Glutamatergic neuron (in vitro differentiated cells): ENCODE results near the gene PRKG1. TPM values are rescaled to one million over a fixed set of nuclear protein-coding genes. Genes with fewer than 3 reads are reported as not detected.

Experiments
- DNase-seq: peaks from one replicate; pipeline ENCODE4 v3.0.0; 2022
- H3K27ac Mint-ChIP-seq: one replicate; pipeline ENCODE4 v1.8.0; 2020; ENCODE audit warnings: mild to moderate bottlenecking, mixed read lengths, inconsistent platforms; ENCODE audit not compliant: unreplicated experiment
- H3K27me3 Mint-ChIP-seq: one replicate; pipeline ENCODE4 v1.8.0; 2020; ENCODE audit warnings: mild to moderate bottlenecking, moderate library complexity, mixed read lengths, inconsistent platforms; ENCODE audit not compliant: unreplicated experiment
- H3K36me3 Mint-ChIP-seq: one replicate; pipeline ENCODE4 v1.8.0; 2020; ENCODE audit warnings: mild to moderate bottlenecking, mixed read lengths, inconsistent platforms; ENCODE audit not compliant: unreplicated experiment
- H3K4me1 Mint-ChIP-seq: one replicate; pipeline ENCODE4 v1.8.0; 2020; ENCODE audit warnings: mild to moderate bottlenecking, low read depth, mixed read lengths, inconsistent platforms; ENCODE audit not compliant: unreplicated experiment
- H3K4me3 Mint-ChIP-seq: one replicate; pipeline ENCODE4 v1.8.0; 2020; ENCODE audit warnings: mild to moderate bottlenecking, mixed read lengths, inconsistent platforms; ENCODE audit not compliant: unreplicated experiment
- H3K9me3 Mint-ChIP-seq: one replicate; pipeline ENCODE4 v1.8.0; 2020; ENCODE audit warnings: mild to moderate bottlenecking, moderate library complexity, mixed read lengths, inconsistent platforms; ENCODE audit not compliant: unreplicated experiment
- CTCF ChIP-seq: fragments of 200-600 bp; sonication (generic); IDR thresholded peaks from one replicate; pipeline ENCODE4 v1.5.0; 2021; ENCODE audit not compliant: partially characterized antibody, unreplicated experiment
- total RNA-seq: library from RNA; stranded (reverse); fragmentation: NEBNext Ultra II Directional; extraction: Animal tissue kit (Norgen Biotek cat#: 25700); gene quantifications from one replicate; pipeline ENCODE4 v1.2.1, GENCODE V29; 2021; ENCODE audit not compliant: unreplicated experiment

Gene PRKG1
- total RNA-seq, 1 donor from 2014 or later = 52.7 TPM

GRCh38 chr10:51772387-51772786, 698.1 kb downstream of the PRKG1 start:
- Mint-ChIP-seq H3K4me1 (peaks cover 12% of the 10 kb centered on the region), H3K27ac (no peak overlapping the region), H3K9me3 (no peaks in the 10 kb centered on the region), H3K36me3 (no peaks in the 10 kb centered on the region), H3K4me3 (no peak overlapping the region), H3K27me3 (peaks cover under 1% of the 10 kb centered on the region)
- DNase-seq = no peak
- no peak for TF ChIP-seq CTCF

GRCh38 chr10:51773681-51774080, 699.4 kb downstream of the PRKG1 start:
- no peak overlapping the region for H3K4me3 Mint-ChIP-seq
- no peaks in the 10 kb centered on the region for H3K9me3 Mint-ChIP-seq
- TF ChIP-seq CTCF = no peak
- H3K27me3 Mint-ChIP-seq = peaks cover 2% of the 10 kb centered on the region
- no peak overlapping the region for H3K27ac Mint-ChIP-seq
- no peaks in the 10 kb centered on the region for H3K36me3 Mint-ChIP-seq
- H3K4me1 Mint-ChIP-seq = peaks cover 9% of the 10 kb centered on the region
- DNase-seq = no peak

- no peak for DNase-seq
- Mint-ChIP-seq H3K36me3 (peaks cover 4% of the 10 kb centered on the region), H3K4me3 (no peak overlapping the region), H3K4me1 (no peaks in the 10 kb centered on the region), H3K27me3 (no peaks in the 10 kb centered on the region), H3K27ac (no peak overlapping the region), H3K9me3 (no peaks in the 10 kb centered on the region)
- no peak for TF ChIP-seq CTCF
Observed at GRCh38 chr10:51783941-51784340, 709.7 kb downstream of the PRKG1 start.

GRCh38 chr10:51786016-51786683, 711.9 kb downstream of the PRKG1 start:
- DNase-seq = no peak
- Mint-ChIP-seq H3K27ac (no peak overlapping the region), H3K4me1 (no peaks in the 10 kb centered on the region), H3K9me3 (peaks cover 2% of the 10 kb centered on the region), H3K4me3 (no peak overlapping the region), H3K36me3 (peaks cover 8% of the 10 kb centered on the region), H3K27me3 (no peaks in the 10 kb centered on the region)
- TF ChIP-seq CTCF = no peak

GRCh38 chr10:51786684-51787035, 712.4 kb downstream of the PRKG1 start:
- H3K27me3 Mint-ChIP-seq = no peaks in the 10 kb centered on the region
- H3K27ac Mint-ChIP-seq = no peak overlapping the region
- H3K4me3 Mint-ChIP-seq = no peak overlapping the region
- DNase-seq = no peak
- peaks cover 2% of the 10 kb centered on the region for H3K9me3 Mint-ChIP-seq
- TF ChIP-seq CTCF = no peak
- H3K4me1 Mint-ChIP-seq = no peaks in the 10 kb centered on the region
- peaks cover 13% of the 10 kb centered on the region for H3K36me3 Mint-ChIP-seq
